Heart right ventricle (tissue), 16 donors: ENCODE data around the gene C2orf76. TPM values are rescaled to one million over a fixed set of nuclear protein-coding genes. Genes with fewer than 3 reads are reported as not detected.

Experiments
- ATAC-seq, 8 donors: fragments of 200-7000 bp; cut with Tn5 transposase; one replicate each; pipeline ENCODE4 v1.9.1; 2020; ENCODE audit warnings: mild to moderate bottlenecking in 8 of 8, moderate library complexity in 8 of 8, moderate number of reproducible peaks in 1 of 8
- DNase-seq, 2 donors: peaks; one replicate each; pipeline ENCODE4 v3.0.0-alpha.2; 2020
- H3K27ac ChIP-seq, 10 donors: fragments of 200-600 bp; sonication (generic) in 2 of 10; one replicate each; pipeline versions ENCODE4 v1.5.0 to v1.8.0; 2020 to 2022; ENCODE audit warnings: mild to moderate bottlenecking in 3 of 10
- H3K27me3 ChIP-seq, 7 donors: fragments of 200-600 bp; one replicate each; pipeline ENCODE4 v1.8.0; 2021 to 2022; ENCODE audit warnings: mild to moderate bottlenecking in 2 of 7
- H3K36me3 ChIP-seq, 9 donors: fragments of 200-600 bp; sonication (generic) in 1 of 9; one replicate each; pipeline versions ENCODE4 v1.5.0 to v1.8.0; 2020 to 2022; ENCODE audit warnings: mild to moderate bottlenecking in 2 of 9
- H3K4me1 ChIP-seq, 9 donors: fragments of 200-600 bp; sonication (generic) in 1 of 9; one replicate each; pipeline versions ENCODE4 v1.5.0 to v1.8.0; 2020 to 2022; ENCODE audit warnings: mild to moderate bottlenecking in 4 of 9
- H3K4me3 ChIP-seq, 10 donors: fragments of 200-600 bp; sonication (generic) in 2 of 10; one replicate each; pipeline versions ENCODE4 v1.5.0 to v1.8.0; 2020 to 2022; ENCODE audit warnings: mild to moderate bottlenecking in 7 of 10, moderate library complexity in 2 of 10
- H3K9me3 ChIP-seq, 11 donors: fragments of 200-600 bp in 10 of 11; sonication (generic) in 2 of 11; one replicate each; pipeline versions ENCODE4 v1.5.0 to v1.8.0; 2013 to 2022; ENCODE audit warnings: mild to moderate bottlenecking in 2 of 11, control low read depth in 1 of 11, moderate library complexity in 1 of 11
- CTCF ChIP-seq, 9 donors: fragments of 200-600 bp; sonication (generic) in 2 of 9; IDR thresholded peaks; one replicate each; pipeline versions ENCODE4 v1.5.0 to v1.8.0; 2021 to 2022; ENCODE audit warnings: antibody characterized with exemption in 9 of 9, mild to moderate bottlenecking in 5 of 9, moderate library complexity in 1 of 9
- WGBS, 2 donors: extraction: QIAGEN DNeasy Blood & Tissue Kit; methylation state at CpG; one replicate each; pipeline ENCODE4 v1.1.7; 2013; ENCODE audit warnings: inconsistent platforms in 1 of 2; 5-methylcytosine and 5-hydroxymethylcytosine counted together
- intact Hi-C, 10 donors: fragments of 100-400 bp; cut with DNase I; formaldehyde crosslinking; loops; one replicate each; pipeline versions ENCODE4 v1.11.1 to v1.14.2; 2022
- polyA plus RNA-seq, 2 donors: library from polyadenylated mRNA; stranded (reverse); fragments of 200-250 nt; gene quantifications; one replicate each; pipeline ENCODE4 v1.2.3, GENCODE V29; 2013
- total RNA-seq, 10 donors: library from RNA; stranded (reverse); fragmentation: NEBNext Ultra II Directional in 3 of 10; extraction: Animal tissue kit (Norgen Biotek cat#: 25700) in 3 of 10; gene quantifications; one replicate each; pipeline versions ENCODE4 v1.2.1 to v1.2.4, GENCODE V29; 2021 to 2023
- donor health status: Arrhythmogenic right ventricular cardiomyopathy.
- donor health status: ischemic (EF 13 %, LVEDD 7.1; RV severe dilation, severe dysfunction).
- donor health status: healthy with polysubstance abuse.
- donor health status: DM: no; HTN: yes; CAD: no.
- donor health status: DM: no; HTN: no; CAD: no.
- donor health status: ischemic (EF 25% LVEDD 6.9; RV normal size, moderate dysfunction).
- donor health status: ischemic (EF 25% LVEDD 5.7; RV mildly dilated, moderate dysfunction).
- donor health status: healthy.
- donor health status: DM: yes; HTN: yes; CAD: no.
- donor health status: Ischemic cardiomyopathy.
- donor health status: ischemic (EF 35%, LVEDD 5.7; RV mildly dilated, moderate dysfunction).
- donor health status: nonischemic (EF 11% LVEDD 7.7; RV severe dilation, severe dysfunction).
- donor health status: DM: yes; HTN: yes; CAD: no.
- donor health status: PGD.
- donor health status: ischemic (EF 29% LVEDD 5.4; RV normal size, mild dysfunction).
- donor health status: nonischemic (EF 23%, LVEDD 6.1; RV moderate dilation, normal function).

Gene C2orf76
- total and polyA plus RNA-seq, 12 donors: 5.1 to 12.2 (median 8.4) TPM

GRCh38 chr2:119333833-119334232 is 32.8 kb downstream of the C2orf76 start:
- Histone ChIP-seq H3K4me3 (no peak overlapping the region), H3K36me3 (peaks cover 0 to 48% (median 0%) of the 10 kb centered on the region in 9 donors), H3K4me1 (peaks cover 0 to under 1% (median 0%) of the 10 kb centered on the region in 9 donors), H3K27ac (no peak overlapping the region), H3K9me3 (no peaks in the 10 kb centered on the region), H3K27me3 (no peaks in the 10 kb centered on the region)
- 98% methylated on average over 2 of the region's 2 CpGs for WGBS, 2 donors
- intact Hi-C loops: no loop called here
- TF ChIP-seq CTCF (IDR thresholded peaks at IDR 0.05): no peak
- DNase-seq (no peak), ATAC-seq (no peak)

DNA sequence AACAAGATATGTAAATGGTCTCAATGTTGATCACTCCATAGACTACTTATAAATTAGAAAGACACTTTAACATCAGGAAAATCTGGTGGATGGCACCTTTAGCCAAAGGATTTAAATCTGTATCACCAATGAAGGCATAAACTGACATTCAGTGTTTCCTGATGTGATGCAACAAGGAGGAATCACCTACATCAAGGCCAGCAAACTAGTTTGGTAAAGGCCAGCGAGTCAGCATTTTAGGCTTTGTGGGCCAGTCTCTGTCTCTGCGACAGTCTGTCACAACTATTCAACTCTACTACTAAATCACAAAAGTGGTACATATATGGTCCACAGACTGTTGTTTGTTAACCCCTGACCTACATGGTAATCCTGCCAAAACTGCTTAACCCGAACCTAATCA is 33.3 kb downstream of the C2orf76 start:
- H3K36me3 ChIP-seq: peaks cover 0 to 43% (median 0%) of the 10 kb centered on the region in 9 donors
- intact Hi-C loops: no loop called here
- no peaks in the 10 kb centered on the region for H3K9me3 ChIP-seq
- H3K4me1 ChIP-seq: no peaks in the 10 kb centered on the region
- 91 to 97% methylated on average over 3 of the region's 3 CpGs for WGBS, 2 donors
- H3K27ac ChIP-seq: no peak overlapping the region
- no peak for DNase-seq
- no peak for ATAC-seq
- H3K27me3 ChIP-seq: no peaks in the 10 kb centered on the region
- no peak for TF ChIP-seq CTCF (IDR thresholded peaks at IDR 0.05)
- H3K4me3 ChIP-seq: no peak overlapping the region

- Histone ChIP-seq H3K27ac (no peak overlapping the region), H3K27me3 (no peaks in the 10 kb centered on the region), H3K4me3 (no peak overlapping the region), H3K9me3 (no peaks in the 10 kb centered on the region), H3K36me3 (peaks cover 0 to 39% (median 0%) of the 10 kb centered on the region in 9 donors), H3K4me1 (no peaks in the 10 kb centered on the region)
- no peak for TF ChIP-seq CTCF (IDR thresholded peaks at IDR 0.05)
- WGBS, 2 donors: 87 to 97% methylated on average over 6 of the region's 6 CpGs
- DNase-seq (no peak), ATAC-seq (no peak)
- intact Hi-C loops: no loop called here
Observed at GRCh38 chr2:119332953-119333352, 33.7 kb downstream of the C2orf76 start.

GRCh38 chr2:119327431-119327830 is 39.2 kb downstream of the C2orf76 start:
- no peak for DNase-seq
- 95 to 96% methylated on average over 6 of the region's 6 CpGs for WGBS, 2 donors
- no peak for TF ChIP-seq CTCF (IDR thresholded peaks at IDR 0.05)
- Histone ChIP-seq H3K36me3 (no peaks in the 10 kb centered on the region), H3K27me3 (no peaks in the 10 kb centered on the region), H3K9me3 (no peaks in the 10 kb centered on the region), H3K4me1 (peaks cover 0 to 10% (median 0%) of the 10 kb centered on the region in 9 donors), H3K4me3 (no peak overlapping the region), H3K27ac (no peak overlapping the region)
- intact Hi-C loops: no loop called here
- ATAC-seq: no peak
